Measurements from ENCODE around the gene NRSN2. TPM values are rescaled to one million over a fixed set of nuclear protein-coding genes. Genes with fewer than 3 reads are reported as not detected.

NRSN2 gene
- total and polyA plus RNA-seq, 5 donors from 2014 or later, result 0.52 to 1.5 (median 1.3) TPM; not detected in 1

- Histone ChIP-seq H3K4me1 (ENCODE audit: control insufficient read depth, insufficient read depth, low read length, poor library complexity, severe bottlenecking) (peaks cover 20% of the 10 kb centered on the region), H3K36me3 (ENCODE audit: control insufficient read depth, insufficient read depth, low read length) (no peaks in the 10 kb centered on the region), H3K27me3 (ENCODE audit: control insufficient read depth, insufficient read depth, low read length) (no peaks in the 10 kb centered on the region), H3K27ac (ENCODE audit: insufficient read depth, low read length, poor library complexity, severe bottlenecking) (no peak overlapping the region), H3K9me3 (ENCODE audit: control insufficient read depth in 2 of 2, low read length in 2 of 2) (no peaks in the 10 kb centered on the region), H3K4me3 (ENCODE audit: low read depth, low read length) (no peak overlapping the region)
- Mint-ChIP-seq H3K27me3 (no peaks in the 10 kb centered on the region), H3K4me3 (no peak overlapping the region), H3K9me3 (peaks cover 0 to 1% (median 0%) of the 10 kb centered on the region in 7 donors), H3K27ac (peak overlapping the region in 2 of 3 donors; percentile 28 to 51), H3K4me1 (peaks cover 6 to 35% (median 18%) of the 10 kb centered on the region in 4 donors), H3K36me3 (no peaks in the 10 kb centered on the region)
- DNase-seq, result peak in 1 of 3 donors; percentile 69
- ATAC-seq (ENCODE audit: low read depth in 2 of 2), result peak; percentile 39 to 46
These were observed 15.7 kb downstream of the NRSN2 start for GRCh38 chr20:362271-363254.

- H3K27ac ChIP-seq (ENCODE audit: insufficient read depth, low read length, poor library complexity, severe bottlenecking), result no peak overlapping the region
- H3K27ac Mint-ChIP-seq, result peak overlapping the region in 2 of 3 donors; percentile 10 to 42
- H3K27me3 Mint-ChIP-seq, result no peaks in the 10 kb centered on the region
- H3K9me3 ChIP-seq (ENCODE audit: control insufficient read depth in 2 of 2, low read length in 2 of 2), result no peaks in the 10 kb centered on the region
- H3K36me3 ChIP-seq (ENCODE audit: control insufficient read depth, insufficient read depth, low read length), result no peaks in the 10 kb centered on the region
- DNase-seq, result no peak
- peaks cover 0 to 1% (median 0%) of the 10 kb centered on the region in 7 donors for H3K9me3 Mint-ChIP-seq
- no peaks in the 10 kb centered on the region for H3K36me3 Mint-ChIP-seq
- no peak for ATAC-seq (ENCODE audit: low read depth in 2 of 2)
- H3K4me1 ChIP-seq (ENCODE audit: control insufficient read depth, insufficient read depth, low read length, poor library complexity, severe bottlenecking), result peaks cover 20% of the 10 kb centered on the region
- no peaks in the 10 kb centered on the region for H3K27me3 ChIP-seq (ENCODE audit: control insufficient read depth, insufficient read depth, low read length)
- no peak overlapping the region for H3K4me3 Mint-ChIP-seq
- H3K4me1 Mint-ChIP-seq, result peaks cover 6 to 38% (median 18%) of the 10 kb centered on the region in 4 donors
- H3K4me3 ChIP-seq (ENCODE audit: low read depth, low read length), result no peak overlapping the region
These were observed 16.6 kb downstream of the NRSN2 start for GRCh38 chr20:363319-364078.

GRCh38 chr20:364905-365794 is 18.2 kb downstream of the NRSN2 start:
- Histone ChIP-seq H3K36me3 (ENCODE audit: control insufficient read depth, insufficient read depth, low read length) (no peaks in the 10 kb centered on the region), H3K27me3 (ENCODE audit: control insufficient read depth, insufficient read depth, low read length) (no peaks in the 10 kb centered on the region), H3K27ac (ENCODE audit: insufficient read depth, low read length, poor library complexity, severe bottlenecking) (no peak overlapping the region), H3K9me3 (ENCODE audit: control insufficient read depth in 2 of 2, low read length in 2 of 2) (no peaks in the 10 kb centered on the region), H3K4me1 (ENCODE audit: control insufficient read depth, insufficient read depth, low read length, poor library complexity, severe bottlenecking) (peaks cover 20% of the 10 kb centered on the region), H3K4me3 (ENCODE audit: low read depth, low read length) (no peak overlapping the region)
- H3K9me3 Mint-ChIP-seq, result peaks cover 0 to 1% (median 0%) of the 10 kb centered on the region in 7 donors
- peaks cover 4% of the 10 kb centered on the region for H3K36me3 Mint-ChIP-seq
- DNase-seq, result peak in 1 of 3 donors; percentile 57
- H3K27ac Mint-ChIP-seq, result peak overlapping the region; percentile 49 to 95 (median 83)
- H3K27me3 Mint-ChIP-seq, result no peaks in the 10 kb centered on the region
- ATAC-seq (ENCODE audit: low read depth in 2 of 2), result peak in 1 of 2 donors; percentile 33
- peak overlapping the region in 2 of 4 donors; percentile 46 to 74 for H3K4me3 Mint-ChIP-seq
- H3K4me1 Mint-ChIP-seq, result peaks cover 6 to 43% (median 22%) of the 10 kb centered on the region in 4 donors

- Mint-ChIP-seq H3K27ac (peak overlapping the region; percentile 64 to 83 (median 80)), H3K36me3 (peaks cover 4% of the 10 kb centered on the region), H3K4me3 (peak overlapping the region in 2 of 4 donors; percentile 66 to 81), H3K9me3 (peaks cover 0 to 1% (median 0%) of the 10 kb centered on the region in 7 donors), H3K27me3 (no peaks in the 10 kb centered on the region), H3K4me1 (peaks cover 10 to 43% (median 23%) of the 10 kb centered on the region in 4 donors)
- Histone ChIP-seq H3K9me3 (ENCODE audit: control insufficient read depth in 2 of 2, low read length in 2 of 2) (no peaks in the 10 kb centered on the region), H3K4me3 (ENCODE audit: low read depth, low read length) (no peak overlapping the region), H3K4me1 (ENCODE audit: control insufficient read depth, insufficient read depth, low read length, poor library complexity, severe bottlenecking) (peaks cover 20% of the 10 kb centered on the region), H3K27me3 (ENCODE audit: control insufficient read depth, insufficient read depth, low read length) (no peaks in the 10 kb centered on the region), H3K27ac (ENCODE audit: insufficient read depth, low read length, poor library complexity, severe bottlenecking) (no peak overlapping the region), H3K36me3 (ENCODE audit: control insufficient read depth, insufficient read depth, low read length) (no peaks in the 10 kb centered on the region)
- ATAC-seq (ENCODE audit: low read depth in 2 of 2) (peak; percentile 57 to 64), DNase-seq (peak in 1 of 3 donors; percentile 85)
These were observed 19.3 kb downstream of the NRSN2 start for GRCh38 chr20:366041-366718.

GRCh38 chr20:366719-367485 is 20.0 kb downstream of the NRSN2 start:
- H3K9me3 ChIP-seq (ENCODE audit: control insufficient read depth in 2 of 2, low read length in 2 of 2), result no peaks in the 10 kb centered on the region
- Mint-ChIP-seq H3K4me1 (peaks cover 10 to 46% (median 24%) of the 10 kb centered on the region in 4 donors), H3K36me3 (peaks cover 4% of the 10 kb centered on the region), H3K9me3 (peaks cover 0 to 1% (median 0%) of the 10 kb centered on the region in 7 donors), H3K27ac (peak overlapping the region in 2 of 3 donors; percentile 64 to 80), H3K4me3 (peak overlapping the region in 1 of 4 donors; percentile 81), H3K27me3 (no peaks in the 10 kb centered on the region)
- H3K4me1 ChIP-seq (ENCODE audit: control insufficient read depth, insufficient read depth, low read length, poor library complexity, severe bottlenecking), result peaks cover 20% of the 10 kb centered on the region
- no peak overlapping the region for H3K4me3 ChIP-seq (ENCODE audit: low read depth, low read length)
- H3K27ac ChIP-seq (ENCODE audit: insufficient read depth, low read length, poor library complexity, severe bottlenecking), result no peak overlapping the region
- ATAC-seq (ENCODE audit: low read depth in 2 of 2), result no peak
- no peaks in the 10 kb centered on the region for H3K36me3 ChIP-seq (ENCODE audit: control insufficient read depth, insufficient read depth, low read length)
- no peak for DNase-seq
- no peaks in the 10 kb centered on the region for H3K27me3 ChIP-seq (ENCODE audit: control insufficient read depth, insufficient read depth, low read length)

GRCh38 chr20:367486-367887 is 20.6 kb downstream of the NRSN2 start:
- Histone ChIP-seq H3K4me3 (ENCODE audit: low read depth, low read length) (no peak overlapping the region), H3K4me1 (ENCODE audit: control insufficient read depth, insufficient read depth, low read length, poor library complexity, severe bottlenecking) (peaks cover 17% of the 10 kb centered on the region), H3K27me3 (ENCODE audit: control insufficient read depth, insufficient read depth, low read length) (no peaks in the 10 kb centered on the region), H3K36me3 (ENCODE audit: control insufficient read depth, insufficient read depth, low read length) (no peaks in the 10 kb centered on the region), H3K27ac (ENCODE audit: insufficient read depth, low read length, poor library complexity, severe bottlenecking) (no peak overlapping the region), H3K9me3 (ENCODE audit: control insufficient read depth in 2 of 2, low read length in 2 of 2) (no peaks in the 10 kb centered on the region)
- Mint-ChIP-seq H3K27ac (peak overlapping the region in 2 of 3 donors; percentile 67 to 79), H3K4me3 (no peak overlapping the region), H3K27me3 (no peaks in the 10 kb centered on the region), H3K36me3 (peaks cover 4% of the 10 kb centered on the region), H3K4me1 (peaks cover 10 to 45% (median 25%) of the 10 kb centered on the region in 4 donors), H3K9me3 (peaks cover 0 to 1% (median 0%) of the 10 kb centered on the region in 7 donors)
- ATAC-seq (ENCODE audit: low read depth in 2 of 2), result no peak
- DNase-seq, result no peak

All from CD4-positive, CD25-positive, alpha-beta regulatory T cell (primary cell).